Type B pancreatic cell (in vitro differentiated cells): ENCODE results near the gene FLNB. TPM values are rescaled to one million over a fixed set of nuclear protein-coding genes. Genes with fewer than 3 reads are reported as not detected.

Experiments used
- DNase-seq: peaks from one replicate; pipeline ENCODE4 v3.0.0; 2021; ENCODE audit warnings: mixed read lengths; ENCODE audit not compliant: unreplicated experiment; ENCODE audit errors: extremely low spot score
- H3K27ac Mint-ChIP-seq: 2 replicates; pipeline ENCODE4 v1.8.0; 2021; ENCODE audit warnings: mild to moderate bottlenecking, mixed read lengths
- H3K27me3 Mint-ChIP-seq: 2 replicates; pipeline ENCODE4 v1.8.0; 2021; ENCODE audit warnings: mixed read lengths
- H3K36me3 Mint-ChIP-seq: 2 replicates; pipeline ENCODE4 v1.8.0; 2021; ENCODE audit warnings: mixed read lengths
- H3K4me1 Mint-ChIP-seq: one replicate; pipeline ENCODE4 v1.8.0; 2021; ENCODE audit warnings: mixed read lengths; ENCODE audit not compliant: unreplicated experiment
- H3K4me3 Mint-ChIP-seq: 2 replicates; pipeline ENCODE4 v1.8.0; 2021; ENCODE audit warnings: mild to moderate bottlenecking, mixed read lengths
- H3K9me3 Mint-ChIP-seq: 2 replicates; pipeline ENCODE4 v1.8.0; 2021; ENCODE audit warnings: mixed read lengths
- CTCF ChIP-seq: fragments of 200-600 bp; sonication (generic); conservative IDR thresholded peaks from 2 replicates; pipeline ENCODE4 v1.5.0; 2021; ENCODE audit warnings: antibody characterized with exemption, mild to moderate bottlenecking
- long read RNA-seq: library from polyadenylated mRNA; unstranded; transcript quantifications from one replicate; pipeline ENCODE4 v2.0.0, GENCODE V29; 2020
- total RNA-seq: library from RNA; stranded (reverse); gene quantifications from 2 replicates; pipeline ENCODE4 v1.2.1, GENCODE V29; 2021; ENCODE audit warnings: low replicate concordance

FLNB gene
- 204 and 295 TPM in 2 replicates for total RNA-seq
- long read RNA-seq, partial matches to known transcripts = 178 of 182 reads
- long read RNA-seq, other reads (novel, unspliced or antisense) = 4 of 182 reads

GRCh38 chr3:58008141-58009025, at the start of gene FLNB:
TSS of gene FLNB (plus strand) at chr3:58008422. CDS start at chr3:58008565, 143 bp downstream.
- no peaks in the 10 kb centered on the region for H3K9me3 Mint-ChIP-seq
- TF ChIP-seq CTCF = peak; percentile 74
- H3K27ac Mint-ChIP-seq = peak within 1 kb of the TSS; percentile 87
- peaks cover 11% of the 10 kb centered on the region for H3K36me3 Mint-ChIP-seq
- H3K4me1 Mint-ChIP-seq = peaks cover 31% of the 10 kb centered on the region
- H3K27me3 Mint-ChIP-seq = no peaks in the 10 kb centered on the region
- peak; percentile 87 for DNase-seq
- H3K4me3 Mint-ChIP-seq = peak within 1 kb of the TSS; percentile 96

- DNase-seq = no peak
- Mint-ChIP-seq H3K9me3 (no peaks in the 10 kb centered on the region), H3K27ac (peak overlapping the region; percentile 75), H3K4me3 (no peak overlapping the region), H3K27me3 (no peaks in the 10 kb centered on the region), H3K36me3 (no peaks in the 10 kb centered on the region), H3K4me1 (peaks cover 14% of the 10 kb centered on the region)
- no peak for TF ChIP-seq CTCF
These were observed 49.4 kb upstream of the FLNB start for GRCh38 chr3:57958642-57959422.

GRCh38 chr3:57959423-57960173, 48.6 kb upstream of the FLNB start:
- Mint-ChIP-seq H3K27ac (peak overlapping the region; percentile 1), H3K36me3 (no peaks in the 10 kb centered on the region), H3K4me3 (no peak overlapping the region), H3K27me3 (no peaks in the 10 kb centered on the region), H3K4me1 (peaks cover 14% of the 10 kb centered on the region), H3K9me3 (no peaks in the 10 kb centered on the region)
- no peak for DNase-seq
- no peak for TF ChIP-seq CTCF

- H3K4me3 Mint-ChIP-seq = no peak overlapping the region
- TF ChIP-seq CTCF = no peak
- no peak for DNase-seq
- H3K27me3 Mint-ChIP-seq = no peaks in the 10 kb centered on the region
- H3K9me3 Mint-ChIP-seq = no peaks in the 10 kb centered on the region
- peaks cover 14% of the 10 kb centered on the region for H3K4me1 Mint-ChIP-seq
- no peak overlapping the region for H3K27ac Mint-ChIP-seq
- H3K36me3 Mint-ChIP-seq = no peaks in the 10 kb centered on the region
These were observed 48.1 kb upstream of the FLNB start for GRCh38 chr3:57960174-57960505.

GRCh38 chr3:57961177-57961827, 46.9 kb upstream of the FLNB start:
- H3K36me3 Mint-ChIP-seq = no peaks in the 10 kb centered on the region

More at GRCh38 chr3:57961177-57961827, 46.9 kb upstream of the FLNB start:
- H3K27ac Mint-ChIP-seq = no peak overlapping the region
- no peaks in the 10 kb centered on the region for H3K9me3 Mint-ChIP-seq
- no peaks in the 10 kb centered on the region for H3K27me3 Mint-ChIP-seq
- no peak for DNase-seq
- no peak overlapping the region for H3K4me3 Mint-ChIP-seq
- no peak for TF ChIP-seq CTCF
- peaks cover 14% of the 10 kb centered on the region for H3K4me1 Mint-ChIP-seq
